Airway epithelial cell (primary cell): ENCODE measurements around the gene PIEZO2. TPM values are rescaled to one million over a fixed set of nuclear protein-coding genes. Genes with fewer than 3 reads are reported as not detected.

Source experiments
- total RNA-seq: library from RNA; depleted of rRNA; stranded (reverse); fragments of >200 nt; gene quantifications from 2 replicates; pipeline ENCODE4 v1.2.3, GENCODE V29; 2015

Gene PIEZO2
- total RNA-seq = 0.09 and 0.78 TPM in 2 replicates

DNA sequence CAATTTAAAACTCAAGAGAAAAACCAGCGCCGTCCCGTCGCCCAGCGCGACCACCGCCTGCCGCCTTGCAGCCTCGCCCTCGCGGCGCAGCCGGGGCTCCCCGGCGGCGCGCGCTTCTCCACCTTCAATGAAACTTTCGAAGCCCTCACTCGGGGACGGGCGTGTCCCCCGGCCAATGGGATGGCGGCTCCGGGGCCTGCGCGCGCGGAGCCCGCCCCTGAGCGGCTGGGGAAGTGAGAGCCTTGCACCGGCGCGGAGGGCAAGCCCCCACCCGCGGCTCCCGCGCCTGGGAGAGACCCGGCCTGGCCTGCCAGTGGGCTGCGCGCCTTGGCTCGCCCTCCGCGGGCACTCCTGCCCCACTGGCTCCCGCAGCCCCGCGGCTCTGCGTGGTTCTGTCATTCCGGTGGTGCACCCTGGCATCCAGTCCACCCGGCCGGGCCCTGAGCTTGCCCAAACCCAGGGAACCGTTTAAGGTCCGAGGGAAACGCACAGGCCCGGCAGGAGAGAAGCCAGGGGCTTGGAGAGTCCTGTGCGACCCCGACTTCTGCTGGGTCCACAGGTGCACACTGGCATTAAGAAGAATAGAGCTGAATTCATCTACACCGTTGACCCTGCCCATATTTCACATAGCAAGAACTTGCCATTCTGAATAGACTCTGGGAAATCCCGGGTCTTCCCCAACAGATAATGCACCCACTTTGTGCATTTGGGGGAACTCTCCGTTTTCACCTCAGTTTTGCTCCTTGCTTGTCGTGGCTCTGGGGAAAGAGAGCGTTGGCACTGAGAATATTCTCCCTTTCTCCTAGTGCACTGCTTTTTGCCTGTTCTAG, at the start of gene PIEZO2:
Gene PIEZO2, minus strand, starts transcription at position 129 of the 830 bp plus-strand sequence. CDS start 981 bp downstream, outside the sequence.

